Sigmoid colon (tissue), 7 donors: ENCODE results near the gene KIAA0232. TPM values are rescaled to one million over a fixed set of nuclear protein-coding genes. Genes with fewer than 3 reads are reported as not detected.

Experiments used
- DNase-seq: peaks from one replicate; pipeline ENCODE4 v3.0.0-alpha.2; 2019
- H3K27ac ChIP-seq, 4 donors: fragments of 200-600 bp; sonication (generic); one replicate each; pipeline ENCODE4 v1.5.1; 2016 to 2019; ENCODE audit warnings: mild to moderate bottlenecking in 1 of 4
- H3K27me3 ChIP-seq, 3 donors: fragments of 200-600 bp; sonication (generic); one replicate each; pipeline ENCODE4 v1.5.1; 2019; ENCODE audit warnings: mild to moderate bottlenecking in 1 of 3
- H3K36me3 ChIP-seq, 4 donors: fragments of 200-600 bp; sonication (generic); one replicate each; pipeline ENCODE4 v1.5.1; 2016 to 2019
- H3K4me1 ChIP-seq, 4 donors: fragments of 200-600 bp; sonication (generic); one replicate each; pipeline ENCODE4 v1.5.1; 2017 to 2019
- H3K4me3 ChIP-seq, 4 donors: fragments of 200-600 bp; sonication (generic); one replicate each; pipeline ENCODE4 v1.5.1; 2017 to 2019; ENCODE audit warnings: mild to moderate bottlenecking in 2 of 4, moderate library complexity in 1 of 4
- H3K9me3 ChIP-seq, 4 donors: fragments of 200-600 bp in 3 of 4; sonication (generic) in 3 of 4; one replicate each; pipeline versions ENCODE4 v1.5.1 to v1.6.1; 2013 to 2019
- CTCF ChIP-seq, 4 experiments: fragments of 450-650 bp in 3 of 4; fragments of 200-600 bp in 1 of 4; IDR thresholded peaks; one replicate each; pipeline ENCODE4 v1.5.1; 2016 to 2019; ENCODE audit warnings: antibody characterized with exemption in 4 of 4, mild to moderate bottlenecking in 3 of 4, moderate library complexity in 2 of 4
- EP300 ChIP-seq, 4 donors: sonication (generic); formaldehyde crosslinking; IDR thresholded peaks; one replicate each; pipeline ENCODE4 v1.6.1; 2017; ENCODE audit warnings: antibody characterized with exemption in 4 of 4
- POLR2A ChIP-seq, 2 donors: fragments of 450-650 bp; IDR thresholded peaks; one replicate each; pipeline ENCODE4 v1.6.1; 2016; ENCODE audit warnings: antibody characterized with exemption in 2 of 2, mild to moderate bottlenecking in 2 of 2, moderate library complexity in 2 of 2
- POLR2AphosphoS5 ChIP-seq, 4 donors: sonication (generic); formaldehyde crosslinking; IDR thresholded peaks; one replicate each; pipeline ENCODE4 v1.6.1; 2017; ENCODE audit warnings: antibody characterized with exemption in 4 of 4
- WGBS, 2 donors: extraction: QIAGEN DNeasy Blood & Tissue Kit; methylation state at CpG; one replicate each; pipeline ENCODE4 v1.1.7; 2013; 5-methylcytosine and 5-hydroxymethylcytosine counted together
- intact Hi-C: fragments of 100-400 bp; cut with DNase I; formaldehyde crosslinking; loops from one replicate; pipeline ENCODE4 v1.15.1; 2023
- polyA plus RNA-seq, 3 donors: library from polyadenylated mRNA; stranded (reverse); fragments of 200-250 nt; gene quantifications; one replicate each; pipeline ENCODE4 v1.2.3, GENCODE V29; 2013
- total RNA-seq, 4 donors: library from RNA; depleted of rRNA; stranded (reverse); fragments of >200 nt; gene quantifications; one replicate each; pipeline ENCODE4 v1.1.0, GENCODE V29; 2016
- donor health status: healthy with polysubstance abuse.
- donor health status: Bipolar disorder and iron deficiency.
- donor health status: healthy.

Gene KIAA0232
- total and polyA plus RNA-seq, 7 donors: 7.8 to 67.9 (median 23.8) TPM

- TF ChIP-seq CTCF (IDR thresholded peaks at IDR 0.05): no peak
- TF ChIP-seq POLR2A (IDR thresholded peaks at IDR 0.05): no peak
- TF ChIP-seq EP300 (IDR thresholded peaks at IDR 0.05): no peak
- no peak for TF ChIP-seq POLR2AphosphoS5 (IDR thresholded peaks at IDR 0.05)
- WGBS, 2 donors: 64 to 83% methylated on average over 4 of the region's 4 CpGs
- Histone ChIP-seq H3K27me3 (no peaks in the 10 kb centered on the region), H3K4me3 (no peak overlapping the region), H3K9me3 (no peaks in the 10 kb centered on the region), H3K4me1 (no peaks in the 10 kb centered on the region), H3K27ac (no peak overlapping the region), H3K36me3 (peaks cover 0 to 85% (median 49%) of the 10 kb centered on the region in 4 donors)
- DNase-seq: no peak
- intact Hi-C loops: no loop called here
Observed at GRCh38 chr4:6875431-6875831, 92.9 kb downstream of the KIAA0232 start.

GRCh38 chr4:6876440-6876839 is 93.9 kb downstream of the KIAA0232 start:
- Histone ChIP-seq H3K36me3 (peaks cover 3 to 95% (median 53%) of the 10 kb centered on the region in 4 donors), H3K27me3 (no peaks in the 10 kb centered on the region), H3K9me3 (no peaks in the 10 kb centered on the region), H3K4me1 (no peaks in the 10 kb centered on the region), H3K27ac (no peak overlapping the region), H3K4me3 (no peak overlapping the region)
- intact Hi-C loops: no loop called here
- DNase-seq: no peak
- 91 to 96% methylated on average over 5 of the region's 5 CpGs for WGBS, 2 donors
- TF ChIP-seq CTCF (IDR thresholded peaks at IDR 0.05) (no peak), POLR2A (IDR thresholded peaks at IDR 0.05) (no peak)

- TF ChIP-seq EP300 (IDR thresholded peaks at IDR 0.05) (no peak), POLR2A (IDR thresholded peaks at IDR 0.05) (no peak), POLR2AphosphoS5 (IDR thresholded peaks at IDR 0.05) (no peak), CTCF (IDR thresholded peaks at IDR 0.05) (no peak)
- Histone ChIP-seq H3K9me3 (no peaks in the 10 kb centered on the region), H3K4me3 (no peak overlapping the region), H3K36me3 (peaks cover 5 to 96% (median 54%) of the 10 kb centered on the region in 4 donors), H3K4me1 (no peaks in the 10 kb centered on the region), H3K27me3 (no peaks in the 10 kb centered on the region), H3K27ac (no peak overlapping the region)
- intact Hi-C loops: no loop called here
- DNase-seq: no peak
- 97% methylated on average over 14 of the region's 14 CpGs for WGBS, 2 donors
Observed at GRCh38 chr4:6877067-6877466, 94.5 kb downstream of the KIAA0232 start.

- Histone ChIP-seq H3K27me3 (no peaks in the 10 kb centered on the region), H3K4me1 (no peaks in the 10 kb centered on the region), H3K9me3 (no peaks in the 10 kb centered on the region), H3K36me3 (peaks cover 5 to 95% (median 46%) of the 10 kb centered on the region in 4 donors), H3K4me3 (no peak overlapping the region), H3K27ac (no peak overlapping the region)
- no peak for DNase-seq
- intact Hi-C loops: no loop called here
- 73 to 87% methylated on average over 11 of the region's 11 CpGs for WGBS, 2 donors
- TF ChIP-seq CTCF (IDR thresholded peaks at IDR 0.05): no peak
- no peak for TF ChIP-seq POLR2A (IDR thresholded peaks at IDR 0.05)
- TF ChIP-seq EP300 (IDR thresholded peaks at IDR 0.05): no peak
- TF ChIP-seq POLR2AphosphoS5 (IDR thresholded peaks at IDR 0.05): no peak
Observed at GRCh38 chr4:6878451-6879059, 96.0 kb downstream of the KIAA0232 start.

- no peak overlapping the region for H3K27ac ChIP-seq
- WGBS, 2 donors: 95 to 96% methylated on average over 7 of the region's 7 CpGs
- peaks cover 5 to 74% (median 36%) of the 10 kb centered on the region in 4 donors for H3K36me3 ChIP-seq
- no peaks in the 10 kb centered on the region for H3K27me3 ChIP-seq
- DNase-seq: no peak
- H3K4me1 ChIP-seq: peaks cover 0 to 5% (median 2%) of the 10 kb centered on the region in 4 donors
- H3K9me3 ChIP-seq: no peaks in the 10 kb centered on the region
- intact Hi-C loops: no loop called here
- no peak overlapping the region for H3K4me3 ChIP-seq
- no peak for TF ChIP-seq POLR2A (IDR thresholded peaks at IDR 0.05)
Observed at GRCh38 chr4:6880691-6881090, 98.2 kb downstream of the KIAA0232 start.
